Muscle of leg (tissue), 11 donors: ENCODE results near the gene TIMP4. TPM values are rescaled to one million over a fixed set of nuclear protein-coding genes. Genes with fewer than 3 reads are reported as not detected.
A peak's percentile ranks its signal among the peaks of the same experiment; 100 is the strongest.

ENCODE experiments used
- DNase-seq: peaks from one replicate; pipeline ENCODE4 v3.0.0; 2013
- H3K27ac ChIP-seq: one replicate; pipeline ENCODE4 v1.5.1; 2013; ENCODE audit warnings: mild to moderate bottlenecking, low read length, control low read depth
- H3K27me3 ChIP-seq: one replicate; pipeline ENCODE4 v1.6.1; 2013; ENCODE audit warnings: low read length; ENCODE audit not compliant: control insufficient read depth, insufficient read depth
- H3K36me3 ChIP-seq: one replicate; pipeline ENCODE4 v1.6.1; 2013; ENCODE audit warnings: low read length; ENCODE audit not compliant: control insufficient read depth, insufficient read depth
- H3K4me1 ChIP-seq: one replicate; pipeline ENCODE4 v1.6.1; 2013; ENCODE audit warnings: low read length; ENCODE audit not compliant: control insufficient read depth, insufficient read depth
- H3K4me3 ChIP-seq: one replicate; pipeline ENCODE4 v1.5.1; 2013; ENCODE audit warnings: low read length, control low read depth
- H3K9me3 ChIP-seq: replicated peaks from 2 replicates; pipeline ENCODE4 v1.6.1; 2013; ENCODE audit warnings: low read depth, low read length; ENCODE audit not compliant: control insufficient read depth
- WGBS: methylation state at CpG from one replicate; pipeline ENCODE4 v1.1.5; 2013; ENCODE audit warnings: missing lambda C conversion rate; ENCODE audit not compliant: insufficient coverage; 5-methylcytosine and 5-hydroxymethylcytosine counted together
- polyA plus RNA-seq, 8 donors: library from polyadenylated mRNA; unstranded; fragments of 120-200 nt; gene quantifications; one replicate each; pipeline versions ENCODE4 v1.2.1 to v1.2.3, GENCODE V29; 2013; ENCODE audit warnings: inconsistent platforms in 1 of 8, low replicate concordance in 1 of 8; ENCODE audit not compliant: insufficient read length in 8 of 8, insufficient read depth in 1 of 8
- total RNA-seq: library from RNA; stranded (reverse); fragments of 120-200 nt; gene quantifications from one replicate; pipeline ENCODE4 v1.2.4, GENCODE V29; 2013

Gene TIMP4
- total and polyA plus RNA-seq, 9 donors = 1.2 to 2.8 (median 2.1) TPM

DNA sequence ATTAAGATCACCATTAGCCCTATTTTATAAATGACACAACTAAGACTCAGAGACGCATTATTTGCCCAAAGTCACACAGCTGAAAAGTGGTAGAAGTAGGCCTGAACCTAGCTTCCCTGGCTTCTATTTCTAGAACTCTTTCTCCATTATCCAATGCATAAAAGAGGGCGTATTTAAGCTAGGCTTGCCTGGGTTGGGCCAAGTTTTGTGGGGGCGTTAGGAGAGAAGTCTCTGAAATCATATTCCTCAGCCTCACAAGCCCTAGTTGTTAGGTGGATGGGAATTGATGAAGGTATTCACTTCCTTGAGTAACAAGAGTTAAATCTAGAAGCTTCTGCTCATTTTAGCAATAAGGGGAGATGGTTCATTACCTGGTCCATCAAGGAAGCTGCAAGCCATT lies 22.3 kb downstream of the TIMP4 start:
- no peaks in the 10 kb centered on the region for H3K9me3 ChIP-seq
- no peak overlapping the region for H3K27ac ChIP-seq
- no peaks in the 10 kb centered on the region for H3K4me1 ChIP-seq
- no peaks in the 10 kb centered on the region for H3K36me3 ChIP-seq
- no peak for DNase-seq
- no peaks in the 10 kb centered on the region for H3K27me3 ChIP-seq
- H3K4me3 ChIP-seq = no peak overlapping the region
- no CpG with 5 or more reads among the region's 3 CpGs for WGBS

DNA sequence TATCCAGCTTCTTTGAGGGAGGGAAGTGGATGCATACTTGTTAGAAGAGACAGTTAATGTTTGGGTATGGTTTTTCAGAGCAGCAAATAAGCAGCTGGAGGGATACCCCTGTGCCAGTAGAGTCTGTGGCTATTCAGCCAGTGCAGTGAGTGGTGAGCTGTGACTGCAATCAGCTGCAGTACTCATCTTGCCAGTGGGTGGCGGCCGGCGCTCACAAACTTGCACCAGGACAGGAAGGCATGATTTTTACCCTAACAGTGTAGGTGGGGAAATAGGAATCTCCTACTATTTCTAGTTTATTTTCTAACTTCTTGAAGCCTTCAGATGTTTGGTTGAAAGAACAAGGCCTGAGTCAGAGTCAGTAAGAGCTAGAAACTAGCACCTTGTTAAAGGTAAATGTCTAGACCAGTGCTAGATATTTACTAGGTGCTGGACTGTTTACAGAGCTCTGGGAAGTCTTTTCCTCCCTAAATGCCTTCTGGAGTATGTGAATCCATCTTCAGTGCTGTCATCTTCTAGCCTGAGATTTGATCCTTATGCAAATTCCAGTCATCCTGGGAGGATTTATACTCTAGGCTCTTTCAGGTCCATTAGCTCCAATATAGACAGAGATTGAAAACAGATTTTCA lies 23.6 kb downstream of the TIMP4 start:
- DNase-seq = peak; percentile 64
- WGBS = no CpG with 5 or more reads among the region's 3 CpGs
- Histone ChIP-seq H3K27ac (no peak overlapping the region), H3K4me1 (no peaks in the 10 kb centered on the region), H3K27me3 (peaks cover 4% of the 10 kb centered on the region), H3K36me3 (no peaks in the 10 kb centered on the region), H3K4me3 (no peak overlapping the region), H3K9me3 (no peaks in the 10 kb centered on the region)

DNA sequence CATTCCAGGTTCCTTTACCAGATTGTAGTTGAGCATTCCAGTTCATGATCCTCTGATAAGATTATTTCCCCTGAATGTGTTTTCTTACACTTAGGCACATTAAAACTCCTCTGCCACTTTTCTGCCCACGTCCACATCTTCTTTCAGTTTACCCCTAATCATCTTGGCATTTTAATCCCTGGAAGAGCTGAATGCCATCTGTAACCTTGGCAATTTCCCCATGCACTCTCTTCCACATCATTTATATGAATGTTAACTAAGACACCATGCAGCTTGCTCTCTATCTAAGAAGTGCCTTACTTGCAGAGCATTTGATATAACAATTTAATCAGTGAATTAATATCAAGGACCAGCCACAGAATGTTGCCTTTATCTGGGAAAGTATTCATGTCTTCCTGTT lies 25.8 kb downstream of the TIMP4 start:
- H3K27me3 ChIP-seq = peaks cover 4% of the 10 kb centered on the region
- H3K27ac ChIP-seq = no peak overlapping the region
- no peak for DNase-seq
- H3K36me3 ChIP-seq = no peaks in the 10 kb centered on the region
- H3K9me3 ChIP-seq = no peaks in the 10 kb centered on the region
- no peaks in the 10 kb centered on the region for H3K4me1 ChIP-seq
- no peak overlapping the region for H3K4me3 ChIP-seq
- WGBS = 40% methylated on average over 1 of the region's 1 CpG

DNA sequence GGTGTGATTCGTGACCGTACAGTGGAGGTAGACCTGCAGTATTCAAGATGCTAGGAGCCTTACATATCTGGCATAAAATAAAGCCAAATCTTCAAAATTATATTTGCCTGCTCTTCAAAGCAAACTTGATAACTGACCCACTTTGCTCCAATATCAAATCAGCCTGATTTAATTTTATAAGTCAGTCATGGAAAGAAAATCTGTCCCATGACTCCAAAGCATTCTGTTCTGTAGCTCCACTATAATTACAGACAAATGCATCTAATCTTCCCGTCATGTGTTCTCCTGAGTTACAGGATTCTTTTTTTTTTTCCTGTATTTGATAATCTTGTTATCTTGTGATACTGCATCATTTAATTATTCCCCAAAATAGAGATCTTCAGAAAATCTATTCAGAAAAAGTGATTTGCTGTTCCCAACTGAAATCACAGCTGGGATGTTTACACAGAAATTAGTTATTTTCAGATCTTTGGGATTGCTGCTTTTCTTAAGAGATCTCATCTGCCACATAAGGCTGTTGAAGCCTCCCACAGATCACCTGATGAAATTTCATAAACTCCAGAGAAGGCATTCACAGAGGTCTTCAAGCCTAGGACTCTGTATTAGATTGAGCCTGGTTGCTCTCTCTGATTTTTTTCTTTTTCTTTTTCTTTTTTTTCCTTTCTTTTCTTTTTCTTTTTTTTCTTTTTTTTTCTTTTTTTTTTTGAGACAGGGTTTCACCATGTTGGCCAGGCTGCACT lies 27.2 kb downstream of the TIMP4 start:
- WGBS = no CpG with 5 or more reads among the region's 3 CpGs
- no peak for DNase-seq
- Histone ChIP-seq H3K27me3 (peaks cover 7% of the 10 kb centered on the region), H3K27ac (no peak overlapping the region), H3K4me3 (no peak overlapping the region), H3K4me1 (no peaks in the 10 kb centered on the region), H3K36me3 (no peaks in the 10 kb centered on the region), H3K9me3 (no peaks in the 10 kb centered on the region)

DNA sequence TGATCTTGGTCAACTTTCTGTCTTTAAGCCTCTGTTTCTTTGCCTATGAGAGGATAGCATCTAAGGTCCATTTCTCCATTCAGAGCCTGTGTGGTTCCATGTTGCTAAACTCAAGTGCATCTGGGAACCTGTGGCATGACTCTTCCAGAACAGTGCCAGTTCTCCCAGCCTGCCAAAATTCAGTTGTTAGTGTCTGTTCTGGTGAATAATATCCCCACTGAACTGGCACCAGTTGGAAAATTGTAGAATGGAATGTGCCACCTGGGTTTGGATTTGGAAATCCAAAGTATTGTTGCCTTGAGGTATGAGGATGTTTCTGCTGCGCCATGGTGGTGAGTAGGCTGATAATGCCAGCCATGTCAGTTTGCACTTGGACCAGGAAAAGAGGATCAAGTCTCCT lies 31.3 kb downstream of the TIMP4 start:
- H3K27me3 ChIP-seq = peaks cover 7% of the 10 kb centered on the region
- H3K9me3 ChIP-seq = no peaks in the 10 kb centered on the region
- H3K4me3 ChIP-seq = no peak overlapping the region
- WGBS = 100% methylated on average over 1 of the region's 1 CpG
- no peak for DNase-seq
- no peaks in the 10 kb centered on the region for H3K4me1 ChIP-seq
- no peak overlapping the region for H3K27ac ChIP-seq
- H3K36me3 ChIP-seq = no peaks in the 10 kb centered on the region

DNA sequence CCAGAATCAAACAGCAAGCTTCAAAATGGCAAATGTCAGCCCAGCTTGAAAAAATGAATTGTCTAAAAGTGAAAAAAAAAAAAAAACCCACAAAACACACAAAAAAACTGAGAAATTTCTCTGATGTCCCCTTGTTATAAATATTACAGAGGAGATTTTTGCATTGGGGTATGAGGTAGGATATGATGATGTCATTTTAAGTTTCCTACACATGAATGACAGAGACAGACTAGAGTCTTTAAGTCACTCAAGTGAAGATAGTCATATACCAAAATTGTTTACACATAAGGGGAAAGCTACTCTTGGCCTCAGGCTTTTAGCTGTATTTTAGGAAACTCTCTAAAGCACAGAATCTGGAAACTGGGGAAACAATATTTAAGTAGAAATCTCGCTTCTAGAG lies 32.9 kb downstream of the TIMP4 start:
- Histone ChIP-seq H3K4me1 (no peaks in the 10 kb centered on the region), H3K36me3 (no peaks in the 10 kb centered on the region), H3K27me3 (peaks cover 3% of the 10 kb centered on the region), H3K9me3 (no peaks in the 10 kb centered on the region), H3K4me3 (no peak overlapping the region), H3K27ac (no peak overlapping the region)
- DNase-seq = no peak
- WGBS = 80% methylated on average over 1 of the region's 1 CpG

DNA sequence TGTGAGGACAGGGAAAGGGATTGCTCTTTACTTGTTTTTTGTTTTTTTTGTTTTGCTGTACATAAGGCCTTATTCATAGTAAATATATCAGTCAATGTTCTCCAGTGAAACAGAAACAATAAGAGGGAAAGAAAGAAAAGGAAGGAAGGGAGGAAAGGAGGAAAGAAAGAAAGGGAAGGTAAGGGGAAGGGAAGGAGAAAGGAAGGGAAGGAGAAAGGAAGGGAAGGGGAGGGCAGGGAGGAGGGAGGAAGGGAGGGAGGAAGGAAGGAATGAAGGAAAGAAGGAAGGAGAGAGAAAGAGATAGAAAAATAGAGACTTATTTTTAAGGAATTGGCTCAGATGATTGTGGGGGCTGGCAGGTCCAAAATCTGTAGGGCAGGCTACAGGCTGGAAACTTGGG lies 37.2 kb downstream of the TIMP4 start:
- H3K27ac ChIP-seq = no peak overlapping the region
- H3K27me3 ChIP-seq = no peaks in the 10 kb centered on the region
- H3K4me1 ChIP-seq = no peaks in the 10 kb centered on the region
- H3K36me3 ChIP-seq = no peaks in the 10 kb centered on the region
- no peaks in the 10 kb centered on the region for H3K9me3 ChIP-seq
- H3K4me3 ChIP-seq = no peak overlapping the region
- DNase-seq = no peak

DNA sequence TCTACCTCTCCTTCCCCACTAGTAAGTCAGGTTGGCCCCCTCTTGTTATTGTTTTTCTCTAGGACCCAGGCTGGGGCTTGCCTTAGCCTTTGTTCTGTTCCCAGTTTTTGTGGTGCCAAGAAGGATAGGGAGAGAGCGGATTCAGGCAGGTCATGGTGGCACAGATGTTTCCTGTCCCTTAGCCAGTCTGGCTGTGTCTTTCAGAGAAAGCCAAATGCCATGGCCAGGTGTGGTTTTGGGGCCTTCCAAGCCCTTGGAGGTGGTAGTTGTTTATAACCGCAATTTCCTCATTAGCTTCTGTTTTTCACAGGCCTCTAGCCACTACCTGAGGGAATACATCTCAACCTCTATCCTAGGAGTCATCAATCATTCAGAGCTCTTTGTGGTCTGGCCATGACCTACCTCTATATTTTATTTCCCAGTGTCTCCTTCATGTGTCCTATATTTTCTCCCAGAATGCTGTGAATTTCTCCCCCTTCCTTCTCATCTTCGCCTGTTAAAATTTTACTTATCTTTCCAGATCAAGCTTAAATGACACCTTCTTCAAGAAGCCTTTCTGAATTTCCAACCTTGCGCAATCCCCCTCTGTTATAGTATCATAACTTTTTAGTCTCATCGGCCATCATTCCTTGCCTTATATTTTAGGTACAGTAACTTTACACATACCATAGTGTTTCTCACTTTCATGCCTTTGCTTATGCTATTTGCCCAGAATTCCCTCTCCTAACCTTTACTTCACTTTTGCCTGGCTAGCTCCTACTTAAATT lies 38.2 kb downstream of the TIMP4 start:
- H3K4me1 ChIP-seq = no peaks in the 10 kb centered on the region
- no peak overlapping the region for H3K27ac ChIP-seq
- no peak overlapping the region for H3K4me3 ChIP-seq
- no peaks in the 10 kb centered on the region for H3K9me3 ChIP-seq
- no peaks in the 10 kb centered on the region for H3K36me3 ChIP-seq
- DNase-seq = no peak
- H3K27me3 ChIP-seq = no peaks in the 10 kb centered on the region
- 63% methylated on average over 3 of the region's 5 CpGs for WGBS

DNA sequence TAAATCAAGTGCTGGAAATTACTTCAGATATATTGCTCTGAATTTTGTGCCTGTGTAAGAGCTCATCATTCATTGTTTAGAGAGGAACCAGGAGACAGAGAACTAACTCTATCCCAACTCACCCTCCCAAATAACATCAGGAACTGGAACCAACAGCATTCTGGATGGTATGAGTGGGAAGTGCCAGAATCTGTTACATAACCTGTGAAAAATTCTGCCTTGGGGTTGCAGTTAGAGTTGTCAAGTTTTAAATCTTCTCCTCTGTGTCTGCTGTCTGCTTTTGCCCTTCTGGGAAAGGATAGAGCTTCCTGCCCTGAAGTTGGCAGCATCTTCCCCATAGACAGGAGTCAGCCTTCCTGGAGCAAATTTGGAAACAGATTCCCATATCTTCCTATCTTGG lies 41.2 kb downstream of the TIMP4 start:
- no peaks in the 10 kb centered on the region for H3K4me1 ChIP-seq
- no peaks in the 10 kb centered on the region for H3K9me3 ChIP-seq
- no peak overlapping the region for H3K4me3 ChIP-seq
- no peak for DNase-seq
- no peaks in the 10 kb centered on the region for H3K36me3 ChIP-seq
- no peak overlapping the region for H3K27ac ChIP-seq
- no peaks in the 10 kb centered on the region for H3K27me3 ChIP-seq

DNA sequence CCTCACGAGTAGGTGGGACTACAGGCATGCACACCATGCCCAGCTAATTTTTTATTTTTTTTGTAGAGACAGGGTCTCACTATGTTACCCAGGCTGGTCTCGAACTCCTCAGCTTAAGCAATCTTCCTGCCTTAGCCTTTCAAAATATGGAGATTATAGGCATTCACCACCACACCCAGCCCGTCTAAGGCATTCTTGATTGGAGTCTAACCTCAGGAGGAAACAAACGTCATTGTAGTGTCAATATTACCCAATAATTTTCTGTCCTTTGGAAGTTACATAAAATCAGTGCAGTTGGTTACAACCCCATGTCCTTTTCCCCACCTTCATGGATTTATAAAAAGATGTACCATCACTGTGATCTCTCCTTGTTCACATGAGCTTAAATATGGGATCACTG lies 41.8 kb downstream of the TIMP4 start:
- no peaks in the 10 kb centered on the region for H3K4me1 ChIP-seq
- no peak overlapping the region for H3K4me3 ChIP-seq
- no CpG with 5 or more reads among the region's 4 CpGs for WGBS
- no peak overlapping the region for H3K27ac ChIP-seq
- H3K9me3 ChIP-seq = no peaks in the 10 kb centered on the region
- H3K27me3 ChIP-seq = no peaks in the 10 kb centered on the region
- H3K36me3 ChIP-seq = no peaks in the 10 kb centered on the region
- no peak for DNase-seq
